ENCODE data around the gene CHEK1. TPM values are rescaled to one million over a fixed set of nuclear protein-coding genes. Genes with fewer than 3 reads are reported as not detected.

The CHEK1 gene
- total RNA-seq, result 17.2 TPM

GRCh38 chr11:125624756-125625213, at the start of gene CHEK1:
TSS of gene CHEK1 (plus strand) at chr11:125625163. CDS start at chr11:125626769, 1,606 bp downstream.

GRCh38 chr11:125592305-125593113, 32.5 kb upstream of the CHEK1 start, which contains the start of gene STT3A:
TSS of gene STT3A (plus strand) at chr11:125592852. CDS start at chr11:125595916, 3,064 bp downstream.

GRCh38 chr11:125680747-125681146, 55.8 kb downstream of the CHEK1 start, which contains the start of gene ACRV1:
TSS of gene ACRV1 (minus strand) at chr11:125680847. CDS start at chr11:125680780, 67 bp downstream.

Small RNA genes lying within 50 kb of the gene (small RNA-seq; reads per million reads assigned to genes)
- not detected for gene RNU2-35P (ENCODE audit: low replicate concordance)

Other genes starting within 250 kb of the CHEK1 start
- 281 TPM for gene FEZ1, start 128.9 kb upstream of the CHEK1 start, total RNA-seq
- 84.8 TPM for gene EI24, start 55.7 kb upstream of the CHEK1 start, total RNA-seq
- gene STT3A, start 32.3 kb upstream of the CHEK1 start, total RNA-seq, result 59.2 TPM
- gene ACRV1, start 55.7 kb downstream of the CHEK1 start, total RNA-seq, result 0.31 TPM
- not detected for gene PATE1, start 121.1 kb downstream of the CHEK1 start, total RNA-seq
- gene PATE2, start 153.7 kb downstream of the CHEK1 start, total RNA-seq, result 1.9 TPM
- gene PATE3, start 163.0 kb downstream of the CHEK1 start, total RNA-seq, result not detected
- gene PATE4, start 208.2 kb downstream of the CHEK1 start, total RNA-seq, result not detected

Measured in parietal lobe (tissue), 2 donors.